PC-3 (cell line): Measurements from ENCODE around the gene TLNRD1.
"Not testable (repeated sequence)": the region's sequence is repeated elsewhere in the genome, so short reads cannot be mapped to it uniquely, and the experiment has no call there.

ENCODE experiments used
- EZH2 ChIP-seq: fragments of 300-600 bp; sonication (generic); IDR thresholded peaks from one replicate; pipeline ENCODE4 v1.6.1; 2017; ENCODE audit warnings: antibody characterized with exemption, mild to moderate bottlenecking, low read length; ENCODE audit not compliant: unreplicated experiment
- EZH2phosphoT487 ChIP-seq: fragments of 300-600 bp; sonication (generic); IDR thresholded peaks from 2 replicates; pipeline ENCODE4 v1.6.1; 2018; ENCODE audit warnings: mild to moderate bottlenecking, antibody characterized with exemption, low read length, borderline replicate concordance
- TF ChIP-seq, protein P1 (sequence below): fragments of 300-600 bp; sonication (generic); conservative IDR thresholded peaks from 2 replicates; pipeline ENCODE4 v1.5.1; 2017; ENCODE audit warnings: antibody characterized with exemption, low read depth, mild to moderate bottlenecking, low read length

- not testable (repeated sequence) for TF ChIP-seq EZH2, EZH2phosphoT487
- TF ChIP-seq, protein P1, sequence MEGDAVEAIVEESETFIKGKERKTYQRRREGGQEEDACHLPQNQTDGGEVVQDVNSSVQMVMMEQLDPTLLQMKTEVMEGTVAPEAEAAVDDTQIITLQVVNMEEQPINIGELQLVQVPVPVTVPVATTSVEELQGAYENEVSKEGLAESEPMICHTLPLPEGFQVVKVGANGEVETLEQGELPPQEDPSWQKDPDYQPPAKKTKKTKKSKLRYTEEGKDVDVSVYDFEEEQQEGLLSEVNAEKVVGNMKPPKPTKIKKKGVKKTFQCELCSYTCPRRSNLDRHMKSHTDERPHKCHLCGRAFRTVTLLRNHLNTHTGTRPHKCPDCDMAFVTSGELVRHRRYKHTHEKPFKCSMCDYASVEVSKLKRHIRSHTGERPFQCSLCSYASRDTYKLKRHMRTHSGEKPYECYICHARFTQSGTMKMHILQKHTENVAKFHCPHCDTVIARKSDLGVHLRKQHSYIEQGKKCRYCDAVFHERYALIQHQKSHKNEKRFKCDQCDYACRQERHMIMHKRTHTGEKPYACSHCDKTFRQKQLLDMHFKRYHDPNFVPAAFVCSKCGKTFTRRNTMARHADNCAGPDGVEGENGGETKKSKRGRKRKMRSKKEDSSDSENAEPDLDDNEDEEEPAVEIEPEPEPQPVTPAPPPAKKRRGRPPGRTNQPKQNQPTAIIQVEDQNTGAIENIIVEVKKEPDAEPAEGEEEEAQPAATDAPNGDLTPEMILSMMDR = not testable (repeated sequence)
These were observed 35.3 kb upstream of the TLNRD1 start for GRCh38 chr15:80965454-80965853.
